HG02763 (cell line): ENCODE data around the gene DYNLT4.
"Not testable (repeated sequence)": the region's sequence is repeated elsewhere in the genome, so short reads cannot be mapped to it uniquely, and the experiment has no call there.

ENCODE experiments used
- ATAC-seq: cut with Tn5 transposase; IDR thresholded peaks from one replicate; pipeline ENCODE4 v1.9.1; 2021; ENCODE audit warnings: mild to moderate bottlenecking, moderate library complexity; ENCODE audit not compliant: unreplicated experiment

The DYNLT4 gene

DNA sequence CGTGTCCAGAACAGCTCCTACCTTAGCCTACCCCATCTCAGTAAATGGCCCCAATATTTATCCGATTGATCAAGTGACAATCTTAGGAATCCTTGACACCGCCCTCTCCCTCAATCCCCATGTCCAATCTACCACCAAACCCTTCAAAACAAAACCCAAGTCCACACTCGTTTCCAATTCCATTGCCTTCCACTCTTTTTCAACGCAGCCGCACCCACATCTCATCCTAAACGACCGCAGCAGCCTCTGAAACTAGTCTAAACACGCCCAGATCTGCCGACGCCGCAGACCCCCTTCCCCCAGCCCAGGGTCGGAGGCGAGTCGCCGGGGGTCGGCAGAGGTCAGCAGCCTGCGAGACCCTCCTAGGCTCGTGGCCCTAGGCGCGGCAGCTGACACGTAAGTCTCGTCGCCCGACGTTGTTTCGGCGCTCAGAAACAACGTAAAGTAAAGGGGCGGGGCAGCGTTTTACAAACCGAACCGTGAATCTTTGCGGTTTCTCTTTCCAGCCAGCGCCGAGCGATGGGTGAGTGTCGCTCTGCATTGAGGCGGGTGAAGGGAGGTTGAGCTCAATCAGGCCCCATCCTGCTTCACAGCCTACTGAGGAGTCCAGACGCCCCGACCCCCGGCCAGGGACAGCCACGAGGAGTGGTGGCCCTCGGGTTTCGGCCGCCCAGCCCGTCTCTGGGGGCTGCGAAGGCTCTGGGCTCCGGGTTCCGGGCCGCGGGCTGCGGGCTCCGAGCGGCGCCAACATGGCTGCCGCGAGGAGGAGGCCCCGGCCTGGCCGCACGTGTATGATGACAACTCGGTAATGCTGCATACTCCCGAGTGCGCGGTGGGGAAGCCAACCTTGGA is 31.8 kb downstream of the DYNLT4 start, which contains the start of gene RPS8:
RPS8 (plus strand) TSS at position 463 of the 852 bp plus-strand sequence; CDS start at position 520, 57 bp downstream.
- ATAC-seq: peak; percentile 68

DNA sequence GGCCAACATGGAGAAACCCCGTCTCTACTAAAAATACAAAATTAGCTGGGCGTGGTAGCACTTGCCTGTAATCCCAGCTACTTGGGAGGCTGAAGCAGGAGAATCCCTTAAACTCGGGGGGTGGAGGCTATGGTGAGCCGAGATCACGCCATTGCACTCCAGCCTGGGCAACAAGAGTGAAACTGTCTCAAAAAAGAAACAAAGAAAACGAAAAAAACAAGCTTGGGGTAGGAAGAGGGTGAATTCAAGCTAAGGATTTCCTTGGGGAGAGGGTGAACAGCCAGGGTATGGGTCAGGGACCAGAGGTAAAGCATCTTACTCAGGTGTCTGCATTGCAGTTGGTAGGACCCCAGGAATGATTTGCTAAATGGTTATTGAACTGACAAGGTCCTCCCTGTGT is 40.7 kb downstream of the DYNLT4 start:
- ATAC-seq: not testable (repeated sequence)

DNA sequence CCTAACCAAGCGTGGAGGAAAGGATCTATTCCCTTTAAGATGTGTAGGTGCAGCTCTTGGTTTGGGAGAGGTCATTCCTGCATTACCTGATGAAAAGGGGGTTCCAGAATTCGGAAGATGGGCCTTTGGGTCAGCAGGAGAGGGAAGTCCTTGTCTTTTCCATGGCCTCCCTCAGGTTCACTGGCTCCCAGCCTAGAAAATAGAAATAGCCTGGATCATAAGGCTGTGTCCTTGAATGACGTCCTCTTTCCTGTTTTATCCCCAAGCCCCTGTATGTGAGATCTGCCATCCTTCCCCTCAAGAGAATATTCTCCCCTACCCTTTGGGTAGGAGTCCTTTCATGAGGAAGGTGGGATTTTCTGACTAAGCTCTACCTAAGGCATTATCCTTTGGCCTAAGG is 46.3 kb downstream of the DYNLT4 start:
- no peak for ATAC-seq

DNA sequence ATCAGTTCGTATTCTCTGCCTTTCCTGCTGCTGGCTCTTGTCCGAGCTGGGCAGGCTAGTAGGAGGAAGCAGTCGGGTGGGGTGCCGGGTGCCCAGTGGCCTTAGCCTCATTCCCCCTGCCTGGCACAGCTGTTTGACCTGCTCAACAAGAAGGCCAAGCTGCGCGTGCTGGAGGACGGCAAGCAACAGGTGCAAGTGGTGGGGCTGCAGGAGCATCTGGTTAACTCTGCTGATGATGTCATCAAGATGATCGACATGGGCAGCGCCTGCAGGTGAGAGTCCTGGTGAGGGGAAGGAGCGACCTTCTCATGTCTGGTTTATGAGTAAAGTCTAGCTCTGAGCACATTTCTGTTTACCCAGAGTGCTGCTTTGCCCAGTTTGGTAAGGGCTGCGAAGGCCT is 48.1 kb downstream of the DYNLT4 start:
- ATAC-seq: no peak

DNA sequence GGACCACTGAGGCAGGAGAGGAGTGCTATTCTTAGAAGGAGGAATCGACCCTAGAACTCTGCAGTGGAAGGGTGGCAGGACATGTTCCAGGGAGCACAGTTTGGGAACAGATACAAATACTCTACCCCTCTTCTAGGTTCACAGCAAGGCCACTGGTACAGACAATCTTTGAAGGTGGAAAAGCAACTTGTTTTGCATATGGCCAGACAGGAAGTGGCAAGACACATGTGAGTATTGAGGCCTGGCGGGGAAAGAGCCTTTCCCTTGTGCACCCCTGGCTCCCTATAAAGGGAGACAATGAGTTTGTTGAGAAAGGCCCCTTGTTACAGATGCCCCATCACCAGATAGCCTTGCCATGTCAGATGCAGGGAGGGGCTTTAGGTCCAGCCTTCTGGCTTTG is 49.7 kb downstream of the DYNLT4 start:
- ATAC-seq: peak; percentile 50
